ENCODE measurements around the gene ATXN2L. TPM values are rescaled to one million over a fixed set of nuclear protein-coding genes. Genes with fewer than 3 reads are reported as not detected.

Gene ATXN2L
- total and polyA plus RNA-seq, 10 of the 15 experiments (the other 5 are each of a cell fraction or from before 2014, with no cell fraction given): 3.5 to 210 (median 61.1) TPM

DNA sequence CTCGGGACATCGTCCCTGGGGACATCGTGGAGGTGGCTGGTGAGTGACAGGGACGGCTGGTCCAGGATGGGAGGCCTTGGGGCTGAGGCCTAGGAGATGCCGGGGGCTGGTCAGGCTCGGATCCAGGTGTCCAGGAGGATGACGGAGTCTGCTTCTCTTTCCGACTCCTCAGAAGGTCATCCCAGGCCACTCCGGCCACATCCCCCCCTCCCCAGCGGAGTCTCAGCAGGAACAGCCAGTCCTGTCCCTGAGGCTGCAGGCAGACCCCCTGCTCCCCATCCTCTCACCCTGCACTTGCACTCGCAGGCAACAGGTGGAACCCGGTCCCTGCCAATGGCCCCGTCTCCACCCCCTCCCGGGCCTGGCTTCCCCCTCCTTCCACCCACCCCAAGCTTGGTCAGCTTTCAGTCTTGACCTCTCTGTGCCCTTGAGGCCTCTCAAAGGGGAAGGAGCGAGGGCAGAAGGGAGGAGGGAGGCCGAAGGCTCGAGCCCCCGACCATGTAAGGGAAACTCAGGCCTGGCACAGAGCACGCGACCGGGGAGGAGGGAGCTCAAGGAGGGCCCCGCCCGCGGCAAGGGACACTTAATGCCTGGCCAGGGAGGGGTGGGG, 59.9 kb downstream of the ATXN2L start:
- Histone ChIP-seq H3K9me3 (replicated peaks; ENCODE audit: control insufficient read depth, insufficient read depth, low read length) (no peaks in the 10 kb centered on the region), H3K4me2 (ENCODE audit: control insufficient read depth, insufficient read depth) (no peak overlapping the region), H3K4me3 (no peak overlapping the region), H4K20me1 (ENCODE audit: control insufficient read depth, insufficient read depth) (no peaks in the 10 kb centered on the region), H3K9ac (ENCODE audit: control insufficient read depth, insufficient read depth, low read length) (no peak overlapping the region), H3K36me3 (ENCODE audit: control insufficient read depth in 2 of 2, insufficient read depth in 2 of 2, low read length in 1 of 2) (no peaks in the 10 kb centered on the region), H3K27ac (ENCODE audit: control insufficient read depth, insufficient read depth) (no peak overlapping the region), H3K79me2 (ENCODE audit: control insufficient read depth, insufficient read depth, low read length) (no peaks in the 10 kb centered on the region), H3K4me1 (ENCODE audit: control insufficient read depth, insufficient read depth, low read length) (peaks cover 7% of the 10 kb centered on the region), H2AFZ (ENCODE audit: control insufficient read depth, low read depth, low read length) (no peak overlapping the region), H3K27me3 (replicated peaks in 1 of 2; ENCODE audit: control insufficient read depth in 2 of 2, insufficient read depth in 2 of 2, low read length in 1 of 2) (no peaks in the 10 kb centered on the region)
- DNase-seq (ENCODE audit: low read depth, low spot score) (no peak), ATAC-seq (no peak), FAIRE-seq (no peak)
- in situ Hi-C loops (cut with MboI) (loop anchor here (5.0 kb wide), 1 partner anchor 35 kb away; no protein-coding TSS in a partner anchor), intact Hi-C loops (cut with micrococcal nuclease; ENCODE audit: unreplicated experiment) (no loop called here)
- ChIA-PET POLR2A (no interaction called here), RAD21 (ENCODE audit: unreplicated experiment) (no interaction called here), SMC1A (ENCODE audit: uncharacterized antibody, unreplicated experiment) (interaction anchor here (1.2 kb wide), 1 partner anchor 62 kb away, joined by 5 read pairs; no protein-coding TSS in a partner anchor), CTCF (interaction anchor here (1.3 kb wide), 1 partner anchor 41 kb away, joined by 4 read pairs; no protein-coding TSS in a partner anchor)
- TF ChIP-seq RAD21 (IDR thresholded peaks at IDR 0.05; ENCODE audit: insufficient read depth, low read depth, low read length) (0 out of 2 replicates have a peak, but pooled peaks have one; percentile 5), ZNF384 (IDR thresholded peaks at IDR 0.05; ENCODE audit: borderline replicate concordance, low read depth, low read length) (no peak)
- WGBS (ENCODE audit: insufficient coverage, insufficient replicate concordance, low lambda C conversion rate, missing lambda C conversion rate): 64% methylated on average over 24 of the region's 24 CpGs
- no TSS peak for BruUV-seq (replicated peaks)

DNA sequence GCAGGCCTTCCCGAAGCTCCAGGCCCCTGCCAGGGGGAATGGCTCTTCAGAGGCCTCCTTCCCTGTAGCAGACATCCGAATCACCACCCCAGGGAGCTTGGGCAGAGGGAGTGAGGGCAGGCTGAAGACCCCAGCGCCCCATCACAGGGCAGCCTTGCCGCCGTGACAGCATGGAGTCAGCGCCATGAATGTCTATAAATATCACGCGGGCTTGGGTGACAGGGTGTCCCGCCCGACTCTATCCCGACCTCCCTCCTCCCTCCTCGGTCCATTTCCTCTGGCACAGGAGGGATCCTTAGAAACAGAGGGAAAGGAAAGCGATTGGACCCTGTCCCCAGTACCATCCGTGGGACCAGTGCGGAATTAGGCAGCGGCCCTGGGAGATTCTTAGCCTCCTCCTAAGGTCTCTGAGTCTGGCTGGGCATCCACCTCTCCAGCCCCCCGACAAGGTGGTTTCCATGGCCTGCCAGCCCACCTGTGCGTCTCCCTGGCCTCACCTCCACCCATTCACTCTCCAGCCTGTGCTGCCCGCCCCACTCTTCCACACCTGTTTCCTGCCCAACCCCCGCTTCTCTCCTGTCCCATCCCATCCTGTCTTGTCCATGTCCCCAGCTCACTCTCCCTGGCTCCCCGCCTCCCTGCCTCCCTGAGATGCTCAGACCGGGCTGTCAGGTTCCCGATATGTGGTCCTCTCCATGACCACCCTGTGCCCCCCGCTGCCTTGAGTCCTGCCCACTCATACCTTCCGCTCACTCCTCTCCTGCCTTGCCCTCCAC, 60.6 kb downstream of the ATXN2L start:
- in situ Hi-C loops (cut with MboI): loop anchor here (5.0 kb wide), 1 partner anchor 34 kb away; no protein-coding TSS in a partner anchor
- Histone ChIP-seq H3K36me3 (ENCODE audit: control insufficient read depth in 2 of 2, insufficient read depth in 2 of 2, low read length in 1 of 2) (no peaks in the 10 kb centered on the region), H3K79me2 (ENCODE audit: control insufficient read depth, insufficient read depth, low read length) (no peaks in the 10 kb centered on the region), H4K20me1 (ENCODE audit: control insufficient read depth, insufficient read depth) (no peaks in the 10 kb centered on the region), H3K9me3 (replicated peaks; ENCODE audit: control insufficient read depth, insufficient read depth, low read length) (no peaks in the 10 kb centered on the region), H3K9ac (ENCODE audit: control insufficient read depth, insufficient read depth, low read length) (no peak overlapping the region), H3K4me1 (ENCODE audit: control insufficient read depth, insufficient read depth, low read length) (peaks cover 6% of the 10 kb centered on the region), H3K27ac (ENCODE audit: control insufficient read depth, insufficient read depth) (no peak overlapping the region), H2AFZ (ENCODE audit: control insufficient read depth, low read depth, low read length) (no peak overlapping the region), H3K4me3 (no peak overlapping the region), H3K27me3 (replicated peaks in 1 of 2; ENCODE audit: control insufficient read depth in 2 of 2, insufficient read depth in 2 of 2, low read length in 1 of 2) (no peaks in the 10 kb centered on the region), H3K4me2 (ENCODE audit: control insufficient read depth, insufficient read depth) (no peak overlapping the region)
- POLR2A ChIA-PET: no interaction called here
- BruUV-seq (replicated peaks): no TSS peak
- FAIRE-seq (no peak), DNase-seq (ENCODE audit: low read depth, low spot score) (no peak), ATAC-seq (no peak)
- SMC1A ChIA-PET (ENCODE audit: uncharacterized antibody, unreplicated experiment): interaction anchor here (1.2 kb wide), 1 partner anchor 61 kb away, joined by 5 read pairs; no protein-coding TSS in a partner anchor
- intact Hi-C loops (cut with micrococcal nuclease; ENCODE audit: unreplicated experiment): no loop called here
- TF ChIP-seq MYC (IDR thresholded peaks at IDR 0.05; ENCODE audit: insufficient read depth, insufficient read length, insufficient replicate concordance, low read length, severe bottlenecking) (no peak), EP300 (IDR thresholded peaks at IDR 0.05; ENCODE audit: borderline replicate concordance in 1 of 2, control insufficient read depth in 1 of 2, low read depth in 2 of 2, low read length in 2 of 2) (no peak)
- 69% methylated on average over 25 of the region's 25 CpGs for WGBS (ENCODE audit: insufficient coverage, insufficient replicate concordance, low lambda C conversion rate, missing lambda C conversion rate)
- CTCF ChIA-PET: interaction anchor here (1.3 kb wide), 1 partner anchor 40 kb away, joined by 4 read pairs; no protein-coding TSS in a partner anchor
- RAD21 ChIA-PET (ENCODE audit: unreplicated experiment): no interaction called here

Measured in GM12878 (cell line).